ENCODE measurements around the gene NOM1.

NOM1 gene

GRCh38 chr7:157006829-157007469, 57.4 kb downstream of the NOM1 start:
- Histone ChIP-seq H3K4me3 (ENCODE audit: extremely low read depth, insufficient read depth, low read length, poor library complexity, severe bottlenecking) (no peak overlapping the region), H3K36me3 (ENCODE audit: control insufficient read depth, insufficient read depth, low read length) (no peaks in the 10 kb centered on the region), H3K4me1 (ENCODE audit: control insufficient read depth, insufficient read depth, low read length, poor library complexity, severe bottlenecking) (peaks cover 18% of the 10 kb centered on the region), H3K27ac (ENCODE audit: low read depth, low read length, severe bottlenecking) (no peak overlapping the region), H3K9me3 (ENCODE audit: control insufficient read depth, low read length) (no peaks in the 10 kb centered on the region)
- WGBS, 2 experiments (ENCODE audit: insufficient coverage in 2 of 2): 0 to 12% methylated on average over 3 of the region's 7 CpGs

- no peak overlapping the region for H3K4me3 ChIP-seq (ENCODE audit: extremely low read depth, insufficient read depth, low read length, poor library complexity, severe bottlenecking)
- no peaks in the 10 kb centered on the region for H3K36me3 ChIP-seq (ENCODE audit: control insufficient read depth, insufficient read depth, low read length)
- peaks cover 14% of the 10 kb centered on the region for H3K4me1 ChIP-seq (ENCODE audit: control insufficient read depth, insufficient read depth, low read length, poor library complexity, severe bottlenecking)
- 6 to 8% methylated on average over 14 to 17 of the region's 18 CpGs for WGBS, 2 experiments (ENCODE audit: insufficient coverage in 2 of 2)
- no peak overlapping the region for H3K27ac ChIP-seq (ENCODE audit: low read depth, low read length, severe bottlenecking)
- H3K9me3 ChIP-seq (ENCODE audit: control insufficient read depth, low read length): no peaks in the 10 kb centered on the region
Observed at GRCh38 chr7:157007470-157008066, 58.1 kb downstream of the NOM1 start.

- Histone ChIP-seq H3K4me3 (ENCODE audit: extremely low read depth, insufficient read depth, low read length, poor library complexity, severe bottlenecking) (no peak overlapping the region), H3K4me1 (ENCODE audit: control insufficient read depth, insufficient read depth, low read length, poor library complexity, severe bottlenecking) (peaks cover 6% of the 10 kb centered on the region), H3K36me3 (ENCODE audit: control insufficient read depth, insufficient read depth, low read length) (no peaks in the 10 kb centered on the region), H3K9me3 (ENCODE audit: control insufficient read depth, low read length) (no peaks in the 10 kb centered on the region), H3K27ac (ENCODE audit: low read depth, low read length, severe bottlenecking) (no peak overlapping the region)
- WGBS, 2 experiments (ENCODE audit: insufficient coverage in 2 of 2): 5 to 6% methylated on average over 28 to 34 of the region's 35 CpGs
Observed at GRCh38 chr7:157008206-157009169, 59.0 kb downstream of the NOM1 start.

- Histone ChIP-seq H3K4me3 (ENCODE audit: extremely low read depth, insufficient read depth, low read length, poor library complexity, severe bottlenecking) (no peak overlapping the region), H3K27ac (ENCODE audit: low read depth, low read length, severe bottlenecking) (no peak overlapping the region), H3K36me3 (ENCODE audit: control insufficient read depth, insufficient read depth, low read length) (no peaks in the 10 kb centered on the region), H3K9me3 (ENCODE audit: control insufficient read depth, low read length) (no peaks in the 10 kb centered on the region), H3K4me1 (ENCODE audit: control insufficient read depth, insufficient read depth, low read length, poor library complexity, severe bottlenecking) (peaks cover 3% of the 10 kb centered on the region)
- 2 to 3% methylated on average over 41 to 43 of the region's 49 CpGs for WGBS, 2 experiments (ENCODE audit: insufficient coverage in 2 of 2)
Observed at GRCh38 chr7:157009170-157009777, 59.8 kb downstream of the NOM1 start.

GRCh38 chr7:157009778-157010587, 60.5 kb downstream of the NOM1 start:
- Histone ChIP-seq H3K36me3 (ENCODE audit: control insufficient read depth, insufficient read depth, low read length) (no peaks in the 10 kb centered on the region), H3K4me3 (ENCODE audit: extremely low read depth, insufficient read depth, low read length, poor library complexity, severe bottlenecking) (peak overlapping the region; percentile 34), H3K27ac (ENCODE audit: low read depth, low read length, severe bottlenecking) (no peak overlapping the region), H3K4me1 (ENCODE audit: control insufficient read depth, insufficient read depth, low read length, poor library complexity, severe bottlenecking) (peaks cover 3% of the 10 kb centered on the region), H3K9me3 (ENCODE audit: control insufficient read depth, low read length) (no peaks in the 10 kb centered on the region)
- WGBS, 2 experiments (ENCODE audit: insufficient coverage in 2 of 2): 0 to 1% methylated on average over 70 to 104 of the region's 130 CpGs

GRCh38 chr7:157010588-157011332, 61.2 kb downstream of the NOM1 start, which contains the start of gene MNX1:
Gene MNX1 (minus strand): TSS chr7:157010663. CDS start chr7:157010350, 313 bp downstream.
- 0% methylated on average over 76 to 87 of the region's 87 CpGs for WGBS, 2 experiments (ENCODE audit: insufficient coverage in 2 of 2)
- no peaks in the 10 kb centered on the region for H3K9me3 ChIP-seq (ENCODE audit: control insufficient read depth, low read length)
- H3K27ac ChIP-seq (ENCODE audit: low read depth, low read length, severe bottlenecking): no peak within 1 kb of the TSS
- no peaks in the 10 kb centered on the region for H3K36me3 ChIP-seq (ENCODE audit: control insufficient read depth, insufficient read depth, low read length)
- H3K4me1 ChIP-seq (ENCODE audit: control insufficient read depth, insufficient read depth, low read length, poor library complexity, severe bottlenecking): peaks cover 3% of the 10 kb centered on the region
- H3K4me3 ChIP-seq (ENCODE audit: extremely low read depth, insufficient read depth, low read length, poor library complexity, severe bottlenecking): peak within 1 kb of the TSS; percentile 34

GRCh38 chr7:157011333-157012112, 62.0 kb downstream of the NOM1 start:
- WGBS, 2 experiments (ENCODE audit: insufficient coverage in 2 of 2): 0 to 2% methylated on average over 17 to 26 of the region's 37 CpGs
- H3K4me3 ChIP-seq (ENCODE audit: extremely low read depth, insufficient read depth, low read length, poor library complexity, severe bottlenecking): peak overlapping the region; percentile 34
- H3K27ac ChIP-seq (ENCODE audit: low read depth, low read length, severe bottlenecking): no peak overlapping the region
- H3K36me3 ChIP-seq (ENCODE audit: control insufficient read depth, insufficient read depth, low read length): no peaks in the 10 kb centered on the region
- peaks cover 3% of the 10 kb centered on the region for H3K4me1 ChIP-seq (ENCODE audit: control insufficient read depth, insufficient read depth, low read length, poor library complexity, severe bottlenecking)
- H3K9me3 ChIP-seq (ENCODE audit: control insufficient read depth, low read length): no peaks in the 10 kb centered on the region

GRCh38 chr7:157012113-157012547, 62.6 kb downstream of the NOM1 start:
- 1 to 5% methylated on average over 4 to 6 of the region's 10 CpGs for WGBS, 2 experiments (ENCODE audit: insufficient coverage in 2 of 2)
- Histone ChIP-seq H3K4me1 (ENCODE audit: control insufficient read depth, insufficient read depth, low read length, poor library complexity, severe bottlenecking) (peaks cover 3% of the 10 kb centered on the region), H3K36me3 (ENCODE audit: control insufficient read depth, insufficient read depth, low read length) (no peaks in the 10 kb centered on the region), H3K9me3 (ENCODE audit: control insufficient read depth, low read length) (no peaks in the 10 kb centered on the region), H3K4me3 (ENCODE audit: extremely low read depth, insufficient read depth, low read length, poor library complexity, severe bottlenecking) (no peak overlapping the region), H3K27ac (ENCODE audit: low read depth, low read length, severe bottlenecking) (no peak overlapping the region)

- no peak overlapping the region for H3K27ac ChIP-seq (ENCODE audit: low read depth, low read length, severe bottlenecking)
- no peak overlapping the region for H3K4me3 ChIP-seq (ENCODE audit: extremely low read depth, insufficient read depth, low read length, poor library complexity, severe bottlenecking)
- H3K4me1 ChIP-seq (ENCODE audit: control insufficient read depth, insufficient read depth, low read length, poor library complexity, severe bottlenecking): peaks cover 3% of the 10 kb centered on the region
- no peaks in the 10 kb centered on the region for H3K9me3 ChIP-seq (ENCODE audit: control insufficient read depth, low read length)
- no peaks in the 10 kb centered on the region for H3K36me3 ChIP-seq (ENCODE audit: control insufficient read depth, insufficient read depth, low read length)
Observed at GRCh38 chr7:157013101-157013500, 63.6 kb downstream of the NOM1 start.
